OCI-LY7 (cell line): ENCODE results near the gene GATB. TPM values are rescaled to one million over a fixed set of nuclear protein-coding genes. Genes with fewer than 3 reads are reported as not detected.

Experiments
- BruUV-seq: library from RNA; stranded (reverse); fragments of 400-500 nt; replicated peaks from 2 replicates; lab custom pipeline; 2021; lab: Mats Ljungman, UMichigan
- CTCF ChIA-PET: fragments of 300-600 bp; sonication (Branson Sonifier 250); formaldehyde crosslinking; loops from one replicate; lab custom pipeline; 2022; ENCODE audit warnings: antibody characterized with exemption; ENCODE audit not compliant: unreplicated experiment; lab: Charles Lee
- POLR2A ChIA-PET: fragments of 300-600 bp; sonication (Branson Sonifier 250); formaldehyde crosslinking; loops from one replicate; lab custom pipeline; 2022; ENCODE audit warnings: antibody characterized with exemption; lab: Charles Lee
- DNase-seq: peaks from one replicate; pipeline ENCODE4 v3.0.0-alpha.2; 2015; ENCODE audit warnings: low spot score
- H2AFZ ChIP-seq: fragments of 200-600 bp; sonication (generic), shearing (Covaris generic); 2 replicates; pipeline ENCODE4 v1.6.1; 2014; ENCODE audit warnings: mild to moderate bottlenecking, antibody characterized with exemption, low read length, moderate library complexity
- H3K27ac ChIP-seq: fragments of 200-600 bp; sonication (generic); 2 replicates; pipeline ENCODE4 v1.5.1; 2014; ENCODE audit warnings: mixed run types, low read depth, mild to moderate bottlenecking, moderate library complexity, low read length, inconsistent platforms; ENCODE audit not compliant: poor library complexity, severe bottlenecking
- H3K36me3 ChIP-seq: fragments of 200-600 bp; sonication (generic); 2 replicates; pipeline ENCODE4 v1.6.1; 2014; ENCODE audit warnings: mild to moderate bottlenecking, antibody characterized with exemption, low read length, moderate library complexity, mixed read lengths; ENCODE audit not compliant: insufficient read depth
- H3K4me1 ChIP-seq: fragments of 200-600 bp; sonication (generic); 2 replicates; pipeline ENCODE4 v1.5.1; 2014; ENCODE audit warnings: mild to moderate bottlenecking, low read length; ENCODE audit not compliant: insufficient read depth, poor library complexity, severe bottlenecking
- H3K4me2 ChIP-seq: fragments of 200-600 bp; sonication (generic); 2 replicates; pipeline ENCODE4 v1.6.1; 2014; ENCODE audit warnings: mild to moderate bottlenecking, low read length
- H3K4me3 ChIP-seq: fragments of 200-600 bp; sonication (generic); 2 replicates; pipeline ENCODE4 v1.5.1; 2014; ENCODE audit warnings: mild to moderate bottlenecking, low read depth, low read length; ENCODE audit not compliant: poor library complexity, severe bottlenecking
- H3K79me2 ChIP-seq: fragments of 200-600 bp; sonication (generic); 2 replicates; pipeline ENCODE4 v1.6.1; 2016; ENCODE audit warnings: low read depth, mild to moderate bottlenecking, low read length, moderate library complexity, mixed read lengths; ENCODE audit not compliant: insufficient read depth
- H3K9me2 ChIP-seq: fragments of 200-600 bp; sonication (generic); 2 replicates; pipeline ENCODE4 v1.6.1; 2016; ENCODE audit warnings: mild to moderate bottlenecking, low read length, mixed read lengths; ENCODE audit not compliant: insufficient read depth
- H3K9me3 ChIP-seq: fragments of 200-600 bp; sonication (generic); 2 replicates; pipeline ENCODE4 v1.6.1; 2014; ENCODE audit warnings: mild to moderate bottlenecking, mixed run types, low read length, mixed read lengths
- H4K20me1 ChIP-seq: fragments of 200-600 bp; sonication (generic); 2 replicates; pipeline ENCODE4 v1.6.1; 2014; ENCODE audit warnings: mild to moderate bottlenecking, antibody characterized with exemption, low read length, moderate library complexity, mixed read lengths; ENCODE audit not compliant: insufficient read depth
- CTCF ChIP-seq: fragments of 200-600 bp; sonication (generic); conservative IDR thresholded peaks from 2 replicates; pipeline ENCODE4 v1.5.1; 2014; ENCODE audit warnings: mild to moderate bottlenecking, antibody characterized with exemption, low read length, moderate library complexity, mixed read lengths
- EZH2phosphoT487 ChIP-seq: fragments of 200-600 bp; sonication (generic); IDR thresholded peaks from 2 replicates; pipeline ENCODE4 v1.6.1; 2018; ENCODE audit warnings: low read depth, borderline replicate concordance, mild to moderate bottlenecking, mixed run types, antibody characterized with exemption, low read length, moderate library complexity, mixed read lengths
- intact Hi-C: fragments of 100-400 bp; cut with micrococcal nuclease; formaldehyde crosslinking; loops from one replicate; pipeline ENCODE4 v1.10.0; 2022; ENCODE audit not compliant: unreplicated experiment
- total RNA-seq, 2 experiments: library from RNA; depleted of rRNA in 1 of 2; stranded (reverse); fragments of >200 nt in 1 of 2; shearing (Covaris generic) in 1 of 2; gene quantifications; 2 replicates each; pipeline ENCODE4 v1.2.3, GENCODE V29; 2014 to 2022

Gene GATB
- total RNA-seq, 2 experiments from 2014 or later, result 24.6 to 26.5 TPM

DNA sequence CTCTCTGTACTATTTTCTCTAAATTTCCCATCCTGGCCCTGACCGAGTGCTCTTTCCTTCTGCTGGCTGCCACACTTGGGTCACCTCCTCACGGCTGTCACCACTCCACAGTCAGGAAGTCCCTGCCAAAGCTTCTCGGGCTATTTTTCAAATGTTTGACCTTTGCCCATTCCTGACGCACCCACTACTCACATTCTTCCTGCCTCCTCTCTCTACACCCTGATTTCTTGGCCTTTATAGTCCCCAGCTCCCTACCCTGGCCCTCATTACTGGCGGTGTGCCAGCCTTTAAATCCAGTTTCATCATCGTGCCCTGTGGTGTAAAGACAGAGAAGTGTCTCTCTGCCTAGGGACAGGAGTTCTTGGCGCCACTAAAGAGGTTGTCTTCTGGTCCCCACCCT lies 46.4 kb upstream of the GATB start:
- no peak overlapping the region for H2AFZ ChIP-seq
- no peaks in the 10 kb centered on the region for H4K20me1 ChIP-seq
- TF ChIP-seq CTCF (no peak), EZH2phosphoT487 (no peak)

DNA sequence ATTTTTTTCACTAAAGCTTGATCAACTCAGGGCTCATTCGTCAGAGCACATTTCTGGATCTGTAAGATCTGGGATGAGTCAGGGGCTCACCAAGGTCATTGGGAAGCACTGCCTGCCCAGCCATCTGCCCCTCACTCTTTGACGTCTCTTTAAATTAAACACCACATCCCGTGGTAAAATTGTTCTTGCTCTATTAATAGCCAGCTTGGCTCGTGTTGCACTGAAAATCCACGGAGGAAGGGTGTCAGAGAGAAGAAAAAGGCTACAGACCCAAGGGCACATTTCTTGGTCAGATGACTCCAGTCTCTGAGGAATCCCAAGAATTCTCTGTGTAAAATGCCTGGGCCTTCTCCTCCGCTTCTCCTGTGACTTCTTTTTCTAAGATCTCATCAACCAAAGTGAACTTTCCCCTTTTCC lies 45.7 kb upstream of the GATB start:
- Histone ChIP-seq H3K9me2 (no peaks in the 10 kb centered on the region), H3K4me1 (no peaks in the 10 kb centered on the region), H3K36me3 (no peaks in the 10 kb centered on the region), H3K79me2 (no peaks in the 10 kb centered on the region), H3K4me3 (no peak overlapping the region), H3K9me3 (no peaks in the 10 kb centered on the region), H3K27ac (no peak overlapping the region), H2AFZ (no peak overlapping the region), H4K20me1 (no peaks in the 10 kb centered on the region), H3K4me2 (no peak overlapping the region)
- ChIA-PET CTCF (no interaction called here), POLR2A (no interaction called here)
- no peak for DNase-seq
- no TSS peak for BruUV-seq
- TF ChIP-seq EZH2phosphoT487, result no peak
- TF ChIP-seq CTCF, result no peak
- intact Hi-C loops, result no loop called here

More for the DNA sequence above, 46.4 kb upstream of the GATB start:
- intact Hi-C loops, result no loop called here
- ChIA-PET CTCF (no interaction called here), POLR2A (no interaction called here)
- no peaks in the 10 kb centered on the region for H3K79me2 ChIP-seq
- no peak for DNase-seq
- no peaks in the 10 kb centered on the region for H3K9me3 ChIP-seq
- no peak overlapping the region for H3K27ac ChIP-seq
- BruUV-seq, result no TSS peak
- H3K36me3 ChIP-seq, result no peaks in the 10 kb centered on the region
- H3K9me2 ChIP-seq, result no peaks in the 10 kb centered on the region
- no peaks in the 10 kb centered on the region for H3K4me1 ChIP-seq
- H3K4me2 ChIP-seq, result no peak overlapping the region
- H3K4me3 ChIP-seq, result no peak overlapping the region

DNA sequence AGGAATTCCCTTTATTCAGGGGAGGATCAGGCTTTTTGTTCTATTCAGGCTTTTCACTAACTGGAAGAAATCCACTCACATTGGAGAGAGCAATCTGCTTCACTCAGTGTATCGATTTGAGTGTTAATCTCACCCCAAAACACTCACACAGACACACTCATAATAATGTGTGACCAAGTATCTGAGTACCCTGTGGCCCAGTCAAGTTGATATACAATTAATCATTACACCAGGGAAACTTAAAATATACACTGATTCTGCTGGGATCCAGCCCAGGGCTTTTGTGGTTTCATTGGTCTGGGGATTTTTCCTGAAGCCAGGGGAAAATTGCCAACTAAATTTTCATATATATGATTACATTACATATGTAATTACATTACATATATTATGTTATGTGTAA lies 44.0 kb upstream of the GATB start:
- POLR2A ChIA-PET, result no interaction called here
- no peak overlapping the region for H2AFZ ChIP-seq
- H3K79me2 ChIP-seq, result no peaks in the 10 kb centered on the region
- BruUV-seq, result no TSS peak
- CTCF ChIA-PET, result no interaction called here
- H3K36me3 ChIP-seq, result no peaks in the 10 kb centered on the region
- no peaks in the 10 kb centered on the region for H3K9me3 ChIP-seq
- intact Hi-C loops, result no loop called here
- H3K4me3 ChIP-seq, result no peak overlapping the region
- H4K20me1 ChIP-seq, result no peaks in the 10 kb centered on the region
- H3K27ac ChIP-seq, result no peak overlapping the region
- no peak for DNase-seq
- H3K4me2 ChIP-seq, result no peak overlapping the region
- no peaks in the 10 kb centered on the region for H3K4me1 ChIP-seq
- H3K9me2 ChIP-seq, result no peaks in the 10 kb centered on the region
- TF ChIP-seq EZH2phosphoT487 (no peak), CTCF (no peak)
